H9 (cell line): ENCODE measurements around the gene NT5C2. TPM values are rescaled to one million over a fixed set of nuclear protein-coding genes. Genes with fewer than 3 reads are reported as not detected.

Experiments
- DNase-seq: peaks from one replicate; pipeline ENCODE4 v3.0.0-alpha.2; 2017
- H2AFZ ChIP-seq: one replicate; pipeline ENCODE4 v1.6.1; 2013; ENCODE audit warnings: mild to moderate bottlenecking, low read length, control low read depth, moderate library complexity
- H2AK5ac ChIP-seq: 2 replicates; pipeline ENCODE4 v1.6.1; 2013; ENCODE audit warnings: low read length, control low read depth, mixed read lengths; ENCODE audit not compliant: insufficient read length
- H2BK120ac ChIP-seq: one replicate; pipeline ENCODE4 v1.6.1; 2013; ENCODE audit warnings: low read depth, mild to moderate bottlenecking, low read length, control low read depth, inconsistent platforms; ENCODE audit not compliant: poor library complexity, severe bottlenecking
- H2BK12ac ChIP-seq: 2 replicates; pipeline ENCODE4 v1.6.1; 2013; ENCODE audit warnings: low read length, control low read depth, mixed read lengths, low read depth; ENCODE audit not compliant: insufficient read length
- H2BK15ac ChIP-seq: 2 replicates; pipeline ENCODE4 v1.6.1; 2013; ENCODE audit warnings: low read depth, low read length, control low read depth
- H2BK20ac ChIP-seq: one replicate; pipeline ENCODE4 v1.6.1; 2013; ENCODE audit warnings: low read depth, mild to moderate bottlenecking, low read length, control low read depth, inconsistent platforms; ENCODE audit not compliant: poor library complexity, severe bottlenecking
- H2BK5ac ChIP-seq: 2 replicates; pipeline ENCODE4 v1.6.1; 2013; ENCODE audit warnings: low read length, control low read depth, mixed read lengths; ENCODE audit not compliant: insufficient read length
- H3K14ac ChIP-seq: 2 replicates; pipeline ENCODE4 v1.6.1; 2013; ENCODE audit warnings: low read length, control low read depth; ENCODE audit not compliant: insufficient read depth
- H3K18ac ChIP-seq: 2 replicates; pipeline ENCODE4 v1.6.1; 2013; ENCODE audit warnings: low read depth, mild to moderate bottlenecking, mixed read lengths, low read length, control low read depth; ENCODE audit not compliant: insufficient read length
- H3K23ac ChIP-seq: 2 replicates; pipeline ENCODE4 v1.6.1; 2013; ENCODE audit warnings: low read length, control low read depth, mixed read lengths, low read depth; ENCODE audit not compliant: insufficient read length
- H3K23me2 ChIP-seq: 2 replicates; pipeline ENCODE4 v1.6.1; 2013; ENCODE audit warnings: low read depth, mild to moderate bottlenecking, mixed read lengths, low read length, control low read depth; ENCODE audit not compliant: insufficient read length, poor library complexity, severe bottlenecking
- H3K27ac ChIP-seq: 2 replicates; pipeline ENCODE4 v1.5.1; 2013; ENCODE audit warnings: low read length, control low read depth, mixed read lengths, low read depth; ENCODE audit not compliant: insufficient read length
- H3K27me3 ChIP-seq: 2 replicates; pipeline ENCODE4 v1.6.1; 2013; ENCODE audit warnings: low read length, control low read depth, inconsistent platforms; ENCODE audit not compliant: insufficient read depth
- H3K4ac ChIP-seq: 2 replicates; pipeline ENCODE4 v1.6.1; 2013; ENCODE audit warnings: low read depth, mild to moderate bottlenecking, control low read depth, inconsistent platforms, low read length, moderate library complexity
- H3K4me1 ChIP-seq: 2 replicates; pipeline ENCODE4 v1.6.1; 2013; ENCODE audit warnings: low read length, control low read depth, inconsistent platforms; ENCODE audit not compliant: insufficient read depth
- H3K4me2 ChIP-seq: 2 replicates; pipeline ENCODE4 v1.6.1; 2013; ENCODE audit warnings: low read length, control low read depth, mixed read lengths; ENCODE audit not compliant: insufficient read length, insufficient read depth
- H3K56ac ChIP-seq: 2 replicates; pipeline ENCODE4 v1.6.1; 2013; ENCODE audit warnings: low read depth, mild to moderate bottlenecking, mixed read lengths, low read length, control low read depth; ENCODE audit not compliant: insufficient read length
- H3K79me1 ChIP-seq: 2 replicates; pipeline ENCODE4 v1.6.1; 2013; ENCODE audit warnings: low read depth, mild to moderate bottlenecking, moderate library complexity, low read length, control low read depth, inconsistent platforms; ENCODE audit not compliant: insufficient read depth, poor library complexity, severe bottlenecking
- H3K79me2 ChIP-seq: 2 replicates; pipeline ENCODE4 v1.6.1; 2013; ENCODE audit warnings: low read length, control low read depth, inconsistent platforms; ENCODE audit not compliant: insufficient read depth
- H3K9ac ChIP-seq: 2 replicates; pipeline ENCODE4 v1.6.1; 2013; ENCODE audit warnings: low read length, control low read depth, mixed read lengths; ENCODE audit not compliant: insufficient read length; ENCODE audit errors: extremely low read depth
- H3K9me3 ChIP-seq: one replicate; pipeline ENCODE4 v1.6.1; 2013; ENCODE audit warnings: low read depth, low read length, inconsistent platforms; ENCODE audit not compliant: control insufficient read depth
- H3T11ph ChIP-seq: one replicate; pipeline ENCODE4 v1.6.1; 2013; ENCODE audit warnings: mild to moderate bottlenecking, low read length, control low read depth, inconsistent platforms
- H4K20me1 ChIP-seq: one replicate; pipeline ENCODE4 v1.6.1; 2013; ENCODE audit not compliant: control insufficient read depth, insufficient read length, insufficient read depth
- H4K5ac ChIP-seq: 2 replicates; pipeline ENCODE4 v1.6.1; 2013; ENCODE audit warnings: low read depth, mild to moderate bottlenecking, mixed read lengths, low read length, control low read depth; ENCODE audit not compliant: insufficient read length
- H4K8ac ChIP-seq: replicated peaks from 2 replicates; pipeline ENCODE4 v1.6.1; 2013; ENCODE audit warnings: low read length, control low read depth, mixed read lengths, low read depth; ENCODE audit not compliant: insufficient read length
- H4K91ac ChIP-seq: 2 replicates; pipeline ENCODE4 v1.6.1; 2013; ENCODE audit warnings: low read depth, mild to moderate bottlenecking, moderate library complexity, mixed read lengths, low read length, control low read depth; ENCODE audit not compliant: insufficient read length
- H3K27ac Mint-ChIP-seq, 3 experiments: 2 replicates in 2 of 3; 3 replicates in 1 of 3; pipeline ENCODE4 v1.8.0; 2020 to 2021; ENCODE audit warnings: mixed read lengths in 3 of 3, mild to moderate bottlenecking in 1 of 3, moderate library complexity in 1 of 3
- H3K27me3 Mint-ChIP-seq: 2 replicates; pipeline ENCODE4 v1.8.0; 2021; ENCODE audit warnings: low read depth, mild to moderate bottlenecking, moderate library complexity, mixed read lengths
- H3K36me3 Mint-ChIP-seq, 3 experiments: 2 replicates in 2 of 3; 3 replicates in 1 of 3; pipeline ENCODE4 v1.8.0; 2020 to 2021; ENCODE audit warnings: low read depth in 3 of 3, mixed read lengths in 3 of 3; ENCODE audit not compliant: insufficient read depth in 1 of 3
- H3K4me1 Mint-ChIP-seq, 2 experiments: 2 replicates each; pipeline ENCODE4 v1.8.0; 2020; ENCODE audit warnings: mixed read lengths in 2 of 2
- H3K4me3 Mint-ChIP-seq, 2 experiments: 2 replicates in 1 of 2; 3 replicates in 1 of 2; pipeline ENCODE4 v1.8.0; 2020 to 2021; ENCODE audit warnings: mild to moderate bottlenecking in 2 of 2, mixed read lengths in 2 of 2, moderate library complexity in 1 of 2
- H3K9me3 Mint-ChIP-seq, 2 experiments: 2 replicates in 1 of 2; 3 replicates in 1 of 2; pipeline ENCODE4 v1.8.0; 2020; ENCODE audit warnings: mild to moderate bottlenecking in 2 of 2, mixed read lengths in 2 of 2, moderate library complexity in 1 of 2
- CTCF ChIP-seq: fragments of 200-600 bp; sonication (generic); conservative IDR thresholded peaks from 3 replicates; pipeline ENCODE4 v1.8.0; 2021; ENCODE audit warnings: antibody characterized with exemption, mild to moderate bottlenecking
- WGBS: extraction: QIAGEN DNeasy Blood & Tissue Kit; methylation state at CpG from one replicate; pipeline ENCODE4 v1.1.7; 2013; ENCODE audit warnings: missing lambda C conversion rate, low lambda C conversion rate, mixed read lengths; ENCODE audit not compliant: insufficient read length; ENCODE audit errors: extremely low coverage; 5-methylcytosine and 5-hydroxymethylcytosine counted together
- total RNA-seq: library from RNA; stranded (reverse); gene quantifications from 2 replicates; pipeline ENCODE4 v1.2.1, GENCODE V29; 2021

The NT5C2 gene
- total RNA-seq, 1 experiment from 2014 or later, result 69.6 TPM

GRCh38 chr10:103231047-103231551 lies 38.0 kb upstream of the NT5C2 start:
- no peaks in the 10 kb centered on the region for H4K20me1 ChIP-seq
- H3K18ac ChIP-seq, result no peak overlapping the region
- DNase-seq, result peak; percentile 75
- Mint-ChIP-seq H3K4me1 (peaks cover 23 to 24% of the 10 kb centered on the region in 2 experiments), H3K27ac (peak overlapping the region; percentile 19 to 89 (median 66)), H3K4me3 (no peak overlapping the region; a peak in 2 of 5 replicates), H3K9me3 (no peaks in the 10 kb centered on the region; a peak in 1 of 5 replicates), H3K36me3 (peaks cover 0 to 3% (median 0%) of the 10 kb centered on the region in 3 experiments; a peak in 1 of 7 replicates), H3K27me3 (no peaks in the 10 kb centered on the region)
- peak overlapping the region; percentile 47 for H4K5ac ChIP-seq
- H2BK120ac ChIP-seq, result no peak overlapping the region
- H3K9ac ChIP-seq, result no peak overlapping the region
- no peak for TF ChIP-seq CTCF
- peak overlapping the region; percentile 41 for H2BK12ac ChIP-seq
- H3K23ac ChIP-seq, result no peak overlapping the region
- H3K9me3 ChIP-seq, result no peaks in the 10 kb centered on the region
- no peak overlapping the region; the same call in 1 of the 2 replicates for H3K4ac ChIP-seq
- H2BK20ac ChIP-seq, result peak overlapping the region; percentile 84
- no CpG with 5 or more reads among the region's 4 CpGs for WGBS
- no peak overlapping the region for H2AFZ ChIP-seq
- no peaks in the 10 kb centered on the region for H3K79me2 ChIP-seq
- peak overlapping the region; percentile 83 for H4K91ac ChIP-seq
- no peaks in the 10 kb centered on the region for H3K23me2 ChIP-seq
- no peak overlapping the region for H3K14ac ChIP-seq
- no peak overlapping the region for H3K4me2 ChIP-seq
- H2AK5ac ChIP-seq, result no peak overlapping the region
- no peaks in the 10 kb centered on the region for H3K79me1 ChIP-seq
- H3T11ph ChIP-seq, result no peak overlapping the region
- no peak overlapping the region for H4K8ac ChIP-seq
- peaks cover 9% of the 10 kb centered on the region; the same call in 1 of the 2 replicates for H3K4me1 ChIP-seq
- H2BK5ac ChIP-seq, result no peak overlapping the region
- H3K56ac ChIP-seq, result no peak overlapping the region
- H3K27me3 ChIP-seq, result no peaks in the 10 kb centered on the region
- H2BK15ac ChIP-seq, result no peak overlapping the region
- peak overlapping the region; percentile 95 for H3K27ac ChIP-seq
